ENCODE data around the gene GUCA2B. TPM values are rescaled to one million over a fixed set of nuclear protein-coding genes. Genes with fewer than 3 reads are reported as not detected.

GUCA2B gene
- not detected in 2 replicates for total RNA-seq (2014; rRNA removed; shearing (Covaris generic); ENCODE audit: low replicate concordance)

DNA sequence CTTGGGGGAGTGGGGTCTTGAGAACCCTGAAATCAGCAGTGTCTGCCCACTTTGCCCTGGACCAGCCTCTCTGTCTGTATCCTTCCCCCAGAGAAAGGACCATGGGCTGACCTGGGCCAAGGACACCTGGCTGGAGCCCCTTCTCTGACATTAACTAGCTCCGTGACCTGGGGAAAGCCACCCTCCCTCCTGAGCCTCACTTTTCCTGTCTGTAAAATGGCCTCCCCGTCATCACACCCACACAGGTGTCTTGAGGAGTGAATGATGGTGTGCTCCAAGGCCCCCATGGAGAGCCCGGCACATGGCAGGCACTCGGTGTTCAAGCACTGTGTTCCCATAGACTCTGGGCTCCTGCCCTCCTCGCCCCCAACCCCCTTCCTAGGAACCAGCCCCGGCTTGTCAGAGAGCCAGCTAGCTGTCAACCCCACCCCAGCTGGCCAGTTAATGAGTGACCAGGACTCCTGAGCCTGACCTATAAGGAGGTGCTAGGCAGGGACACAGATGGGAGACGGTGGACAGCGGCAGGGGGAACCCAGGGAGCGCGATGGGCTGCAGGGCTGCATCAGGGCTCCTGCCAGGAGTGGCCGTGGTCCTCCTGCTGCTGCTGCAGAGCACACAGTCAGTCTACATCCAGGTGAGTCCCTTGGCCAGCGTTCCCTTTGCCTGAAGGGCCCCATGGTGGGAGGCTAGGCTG is at the start of gene GUCA2B:
GUCA2B (plus strand) TSS at position 504 of the 694 bp plus-strand sequence; CDS start at position 545, 41 bp downstream.
- Histone ChIP-seq H3K4me2 (ENCODE audit: low read depth, low read length, poor library complexity, severe bottlenecking) (no peak within 1 kb of the TSS), H3K9me3 (ENCODE audit: low read length) (no peaks in the 10 kb centered on the region), H3K79me2 (ENCODE audit: low read length) (no peaks in the 10 kb centered on the region), H2AFZ (ENCODE audit: low read length) (no peak within 1 kb of the TSS), H3K27me3 (ENCODE audit: low read length) (no peaks in the 10 kb centered on the region), H3K36me3 (ENCODE audit: insufficient read depth, low read length) (no peaks in the 10 kb centered on the region), H3K4me1 (ENCODE audit: low read length) (no peaks in the 10 kb centered on the region), H4K20me1 (ENCODE audit: insufficient read depth, low read depth, low read length) (no peaks in the 10 kb centered on the region), H3K9ac (ENCODE audit: low read length) (no peak within 1 kb of the TSS), H3K27ac (ENCODE audit: low read length) (no peak within 1 kb of the TSS), H3K4me3 (ENCODE audit: low read length) (no peak within 1 kb of the TSS), H3K9me2 (replicated peaks; ENCODE audit: insufficient read depth, low read length) (no peaks in the 10 kb centered on the region)
- DNase-seq, result no peak

DNA sequence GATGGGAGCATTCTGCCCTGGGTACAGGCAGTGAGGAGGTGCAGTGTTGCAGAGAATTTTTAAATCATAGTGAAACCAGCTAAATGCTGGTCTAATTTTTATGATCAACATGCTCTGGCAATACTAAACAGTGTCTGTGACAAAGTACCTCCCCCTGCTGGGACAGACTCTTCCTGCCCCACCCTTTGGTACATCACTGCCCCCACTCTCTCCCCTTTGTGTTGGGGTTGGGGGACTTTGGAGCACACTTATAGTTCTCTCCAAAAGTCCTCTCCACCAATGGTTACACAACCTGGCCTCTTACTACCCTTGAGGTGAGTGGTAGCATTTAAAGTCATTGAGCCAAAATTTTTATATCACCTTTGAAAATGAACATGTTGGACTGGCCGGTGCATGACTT is 48.2 kb upstream of the GUCA2B start:
- H3K27me3 ChIP-seq (ENCODE audit: low read length), result no peaks in the 10 kb centered on the region; the same call in 1 of the 2 replicates
- DNase-seq, result no peak
- H3K4me1 ChIP-seq (ENCODE audit: low read length), result no peaks in the 10 kb centered on the region
- H3K79me2 ChIP-seq (ENCODE audit: low read length), result no peaks in the 10 kb centered on the region
- no peak overlapping the region for H2AFZ ChIP-seq (ENCODE audit: low read length)
- H3K9me3 ChIP-seq (ENCODE audit: low read length), result no peaks in the 10 kb centered on the region
- no peak overlapping the region for H3K4me2 ChIP-seq (ENCODE audit: low read depth, low read length, poor library complexity, severe bottlenecking)
- no peaks in the 10 kb centered on the region for H4K20me1 ChIP-seq (ENCODE audit: insufficient read depth, low read depth, low read length)
- H3K27ac ChIP-seq (ENCODE audit: low read length), result no peak overlapping the region
- H3K4me3 ChIP-seq (ENCODE audit: low read length), result no peak overlapping the region
- no peak overlapping the region for H3K9ac ChIP-seq (ENCODE audit: low read length)
- no peaks in the 10 kb centered on the region for H3K36me3 ChIP-seq (ENCODE audit: insufficient read depth, low read length)
- H3K9me2 ChIP-seq (replicated peaks; ENCODE audit: insufficient read depth, low read length), result no peaks in the 10 kb centered on the region

DNA sequence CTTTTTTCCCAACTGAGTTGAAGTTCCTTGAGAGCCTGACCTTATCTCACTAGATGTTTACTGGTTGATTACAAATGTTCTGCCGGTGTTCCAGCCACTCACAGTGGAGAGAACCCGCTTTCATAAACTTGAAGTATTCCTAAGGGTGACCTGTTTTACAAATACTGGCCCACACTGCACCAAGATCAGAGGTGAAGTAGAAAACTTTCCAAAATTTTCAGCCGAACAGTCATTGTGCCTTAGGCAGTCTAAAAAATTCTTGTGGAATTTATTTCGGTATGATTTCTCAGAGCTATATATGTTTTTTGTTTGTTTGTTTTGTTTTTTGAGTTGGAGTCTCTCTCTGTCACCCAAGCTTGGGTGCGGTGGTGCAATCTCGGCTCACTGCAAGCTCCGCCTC is 44.9 kb upstream of the GUCA2B start:
- DNase-seq, result no peak
- Histone ChIP-seq H3K27me3 (ENCODE audit: low read length) (no peaks in the 10 kb centered on the region), H3K36me3 (ENCODE audit: insufficient read depth, low read length) (no peaks in the 10 kb centered on the region), H3K79me2 (ENCODE audit: low read length) (no peaks in the 10 kb centered on the region), H3K4me2 (ENCODE audit: low read depth, low read length, poor library complexity, severe bottlenecking) (no peak overlapping the region), H3K9ac (ENCODE audit: low read length) (no peak overlapping the region), H3K9me2 (replicated peaks; ENCODE audit: insufficient read depth, low read length) (no peaks in the 10 kb centered on the region), H3K4me3 (ENCODE audit: low read length) (no peak overlapping the region), H3K9me3 (ENCODE audit: low read length) (no peaks in the 10 kb centered on the region), H3K27ac (ENCODE audit: low read length) (no peak overlapping the region), H4K20me1 (ENCODE audit: insufficient read depth, low read depth, low read length) (no peaks in the 10 kb centered on the region), H2AFZ (ENCODE audit: low read length) (no peak overlapping the region), H3K4me1 (ENCODE audit: low read length) (no peaks in the 10 kb centered on the region)

DNA sequence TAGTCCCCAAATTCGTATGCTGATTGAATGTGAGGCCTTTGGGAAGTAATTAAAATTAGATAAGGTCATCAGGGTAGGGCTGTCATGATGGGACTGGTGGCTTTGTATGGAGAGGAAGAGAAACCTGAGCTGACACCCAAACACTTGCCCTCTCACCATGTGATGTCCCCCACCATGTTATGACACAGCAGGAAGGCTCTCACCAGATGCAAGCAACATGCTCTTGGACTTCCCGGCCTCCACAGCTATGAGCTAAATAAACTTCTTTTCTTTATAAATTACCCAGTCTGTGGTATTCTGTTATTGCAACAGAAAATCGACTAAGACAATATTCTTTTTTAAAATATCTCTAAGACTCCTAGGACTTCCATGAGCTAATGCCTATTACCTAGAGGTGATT is 43.6 kb upstream of the GUCA2B start:
- no peaks in the 10 kb centered on the region for H3K27me3 ChIP-seq (ENCODE audit: low read length)
- no peaks in the 10 kb centered on the region for H3K79me2 ChIP-seq (ENCODE audit: low read length)
- H3K4me2 ChIP-seq (ENCODE audit: low read depth, low read length, poor library complexity, severe bottlenecking), result no peak overlapping the region
- no peaks in the 10 kb centered on the region for H3K9me2 ChIP-seq (replicated peaks; ENCODE audit: insufficient read depth, low read length)
- no peaks in the 10 kb centered on the region for H3K9me3 ChIP-seq (ENCODE audit: low read length)
- no peaks in the 10 kb centered on the region for H4K20me1 ChIP-seq (ENCODE audit: insufficient read depth, low read depth, low read length)
- no peaks in the 10 kb centered on the region for H3K36me3 ChIP-seq (ENCODE audit: insufficient read depth, low read length)
- H3K4me3 ChIP-seq (ENCODE audit: low read length), result no peak overlapping the region
- H3K27ac ChIP-seq (ENCODE audit: low read length), result no peak overlapping the region
- DNase-seq, result no peak
- no peak overlapping the region for H2AFZ ChIP-seq (ENCODE audit: low read length)
- no peaks in the 10 kb centered on the region for H3K4me1 ChIP-seq (ENCODE audit: low read length)
- no peak overlapping the region for H3K9ac ChIP-seq (ENCODE audit: low read length)

DNA sequence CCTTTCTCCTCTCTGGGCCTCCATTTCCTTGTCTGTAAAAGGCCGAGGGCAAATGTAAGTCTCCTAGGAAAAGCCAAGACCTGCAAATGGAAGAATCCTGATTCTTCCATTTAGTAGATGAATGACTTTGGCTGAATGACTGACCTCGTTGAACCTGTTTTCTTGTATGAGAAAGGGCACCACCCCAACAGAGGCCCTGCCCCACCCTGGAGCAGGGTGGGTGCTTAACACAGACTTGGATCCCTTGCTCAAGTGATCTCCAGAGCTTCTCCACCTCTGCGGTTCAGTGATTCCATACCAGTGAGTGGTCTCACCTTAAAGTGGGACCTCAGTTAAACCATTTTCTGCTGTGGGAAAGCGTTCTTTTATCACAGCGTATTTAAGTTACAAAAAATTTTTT is 39.0 kb upstream of the GUCA2B start:
- H3K9ac ChIP-seq (ENCODE audit: low read length), result no peak overlapping the region
- H3K79me2 ChIP-seq (ENCODE audit: low read length), result no peaks in the 10 kb centered on the region
- no peak overlapping the region for H2AFZ ChIP-seq (ENCODE audit: low read length)
- no peak overlapping the region for H3K27ac ChIP-seq (ENCODE audit: low read length)
- H3K9me2 ChIP-seq (replicated peaks; ENCODE audit: insufficient read depth, low read length), result no peaks in the 10 kb centered on the region
- H4K20me1 ChIP-seq (ENCODE audit: insufficient read depth, low read depth, low read length), result no peaks in the 10 kb centered on the region
- H3K9me3 ChIP-seq (ENCODE audit: low read length), result no peaks in the 10 kb centered on the region
- H3K4me2 ChIP-seq (ENCODE audit: low read depth, low read length, poor library complexity, severe bottlenecking), result no peak overlapping the region
- no peak overlapping the region for H3K4me3 ChIP-seq (ENCODE audit: low read length)
- H3K4me1 ChIP-seq (ENCODE audit: low read length), result no peaks in the 10 kb centered on the region
- H3K27me3 ChIP-seq (ENCODE audit: low read length), result no peaks in the 10 kb centered on the region
- DNase-seq, result no peak
- no peaks in the 10 kb centered on the region for H3K36me3 ChIP-seq (ENCODE audit: insufficient read depth, low read length)

DNA sequence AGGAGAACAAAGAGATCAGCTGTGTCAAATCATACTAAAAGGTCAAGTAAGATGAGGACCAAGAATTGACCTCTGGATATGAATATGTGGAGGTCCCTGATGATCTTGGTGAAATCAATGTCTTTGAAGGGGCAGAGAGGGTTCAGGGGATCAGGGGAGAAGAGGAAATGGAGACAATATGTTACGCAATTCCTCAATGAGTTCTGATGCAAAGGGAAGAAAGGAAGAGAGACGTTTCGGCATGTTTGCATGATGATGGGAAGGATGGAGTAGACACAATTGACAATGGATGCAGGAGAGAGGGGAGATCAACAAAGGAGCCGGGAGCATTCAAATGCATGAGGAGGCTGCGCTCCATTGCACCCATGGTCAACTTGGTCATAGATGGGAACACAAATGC is 36.0 kb upstream of the GUCA2B start:
- no peak overlapping the region for H3K9ac ChIP-seq (ENCODE audit: low read length)
- H3K79me2 ChIP-seq (ENCODE audit: low read length), result no peaks in the 10 kb centered on the region
- H3K4me3 ChIP-seq (ENCODE audit: low read length), result no peak overlapping the region
- no peaks in the 10 kb centered on the region for H3K36me3 ChIP-seq (ENCODE audit: insufficient read depth, low read length)
- H3K27ac ChIP-seq (ENCODE audit: low read length), result no peak overlapping the region
- H3K27me3 ChIP-seq (ENCODE audit: low read length), result no peaks in the 10 kb centered on the region
- DNase-seq, result no peak
- no peak overlapping the region for H3K4me2 ChIP-seq (ENCODE audit: low read depth, low read length, poor library complexity, severe bottlenecking)
- no peak overlapping the region for H2AFZ ChIP-seq (ENCODE audit: low read length)
- no peaks in the 10 kb centered on the region for H3K4me1 ChIP-seq (ENCODE audit: low read length)
- H4K20me1 ChIP-seq (ENCODE audit: insufficient read depth, low read depth, low read length), result no peaks in the 10 kb centered on the region
- no peaks in the 10 kb centered on the region for H3K9me2 ChIP-seq (replicated peaks; ENCODE audit: insufficient read depth, low read length)
- no peaks in the 10 kb centered on the region for H3K9me3 ChIP-seq (ENCODE audit: low read length)

DNA sequence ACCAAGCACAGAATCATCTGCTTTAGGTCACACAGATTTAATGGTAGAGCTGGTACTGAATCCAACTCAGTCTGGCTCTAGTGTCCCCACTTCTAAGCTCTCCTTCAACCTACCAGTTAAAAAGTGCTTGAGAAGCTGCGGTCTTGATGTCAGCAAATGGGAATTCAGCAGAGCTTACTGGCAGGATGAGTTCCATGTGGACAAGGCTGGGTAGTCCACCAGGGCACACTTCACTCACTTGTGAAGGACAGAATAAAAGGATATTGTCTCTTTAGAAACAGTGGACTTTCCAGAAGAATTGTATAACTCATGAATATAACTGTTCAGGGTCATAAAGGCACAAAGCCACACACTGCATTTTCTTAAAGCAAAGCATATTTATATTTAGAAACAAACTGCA is 35.1 kb upstream of the GUCA2B start:
- Histone ChIP-seq H3K4me2 (ENCODE audit: low read depth, low read length, poor library complexity, severe bottlenecking) (no peak overlapping the region), H3K9me2 (replicated peaks; ENCODE audit: insufficient read depth, low read length) (no peaks in the 10 kb centered on the region), H4K20me1 (ENCODE audit: insufficient read depth, low read depth, low read length) (no peaks in the 10 kb centered on the region), H3K9ac (ENCODE audit: low read length) (no peak overlapping the region), H2AFZ (ENCODE audit: low read length) (no peak overlapping the region), H3K79me2 (ENCODE audit: low read length) (no peaks in the 10 kb centered on the region), H3K4me3 (ENCODE audit: low read length) (no peak overlapping the region), H3K9me3 (ENCODE audit: low read length) (no peaks in the 10 kb centered on the region), H3K4me1 (ENCODE audit: low read length) (no peaks in the 10 kb centered on the region), H3K27me3 (ENCODE audit: low read length) (no peaks in the 10 kb centered on the region), H3K27ac (ENCODE audit: low read length) (no peak overlapping the region), H3K36me3 (ENCODE audit: insufficient read depth, low read length) (no peaks in the 10 kb centered on the region)
- DNase-seq, result no peak

DNA sequence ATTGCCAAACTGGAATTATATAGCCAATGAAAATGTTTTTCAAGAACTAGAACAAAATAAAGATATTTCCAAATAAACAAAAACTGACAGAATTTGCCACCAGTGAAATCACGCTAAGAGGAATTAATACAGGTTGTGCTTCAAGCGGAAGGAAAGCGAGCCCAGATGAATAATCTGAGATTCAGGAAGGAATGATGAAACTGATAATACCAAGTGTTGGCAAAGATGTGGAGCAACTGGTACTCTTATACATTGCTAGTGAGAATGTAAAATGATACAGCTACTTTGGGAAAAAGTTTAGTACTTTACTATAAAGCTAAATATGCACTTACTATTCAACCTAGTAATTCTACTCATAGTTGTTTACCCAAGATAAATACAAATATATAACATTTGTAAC is 30.8 kb upstream of the GUCA2B start:
- Histone ChIP-seq H2AFZ (ENCODE audit: low read length) (no peak overlapping the region), H3K27ac (ENCODE audit: low read length) (no peak overlapping the region), H3K36me3 (ENCODE audit: insufficient read depth, low read length) (no peaks in the 10 kb centered on the region), H3K4me1 (ENCODE audit: low read length) (no peaks in the 10 kb centered on the region), H4K20me1 (ENCODE audit: insufficient read depth, low read depth, low read length) (no peaks in the 10 kb centered on the region), H3K9me2 (replicated peaks; ENCODE audit: insufficient read depth, low read length) (no peaks in the 10 kb centered on the region), H3K9me3 (ENCODE audit: low read length) (no peaks in the 10 kb centered on the region), H3K9ac (ENCODE audit: low read length) (no peak overlapping the region), H3K4me2 (ENCODE audit: low read depth, low read length, poor library complexity, severe bottlenecking) (no peak overlapping the region), H3K79me2 (ENCODE audit: low read length) (no peaks in the 10 kb centered on the region), H3K27me3 (ENCODE audit: low read length) (no peaks in the 10 kb centered on the region; the same call in 1 of the 2 replicates), H3K4me3 (ENCODE audit: low read length) (no peak overlapping the region)
- DNase-seq, result no peak

Measured in Karpas-422 (cell line).